Right lobe of liver (tissue), 4 donors: ENCODE data around the gene SAMMSON.

Experiments used
- POLR2A ChIP-seq: fragments of 450-650 bp; IDR thresholded peaks from one replicate; pipeline ENCODE4 v1.6.1; 2017; ENCODE audit warnings: antibody characterized with exemption, mild to moderate bottlenecking
- TF ChIP-seq, protein P1 (sequence below), 4 donors: fragments of 200-600 bp in 3 of 4; fragments of 450-650 bp in 1 of 4; IDR thresholded peaks; one replicate each; pipeline versions ENCODE4 v1.5.1 to v1.8.0; 2016 to 2022; ENCODE audit warnings: antibody characterized with exemption in 4 of 4, mild to moderate bottlenecking in 2 of 4
- donor health status: DM: no; HTN: no; CAD: no.
- donor health status: DM: no; HTN: no; CAD: no.
- donor health status: DM: no; HTN: yes; CAD: no.

DNA sequence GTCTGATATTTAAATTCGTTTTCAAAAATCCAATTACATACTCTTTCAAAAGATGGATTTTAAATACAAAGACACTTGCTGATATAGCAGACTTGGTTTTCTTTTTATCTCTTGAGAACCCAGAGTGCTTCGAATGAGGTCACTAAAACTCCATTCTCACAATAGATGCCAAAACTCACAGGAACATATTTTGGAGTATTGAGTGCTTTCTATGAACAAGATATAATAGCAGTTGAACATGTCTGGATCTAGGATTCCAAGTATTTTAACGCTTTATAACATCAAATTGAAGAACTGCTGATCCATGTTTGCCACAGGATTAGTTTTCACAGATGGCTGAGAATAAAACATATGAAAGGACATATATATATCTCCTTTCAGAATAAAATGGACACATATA, 113.2 kb downstream of the SAMMSON start:
- TF ChIP-seq, protein P1, sequence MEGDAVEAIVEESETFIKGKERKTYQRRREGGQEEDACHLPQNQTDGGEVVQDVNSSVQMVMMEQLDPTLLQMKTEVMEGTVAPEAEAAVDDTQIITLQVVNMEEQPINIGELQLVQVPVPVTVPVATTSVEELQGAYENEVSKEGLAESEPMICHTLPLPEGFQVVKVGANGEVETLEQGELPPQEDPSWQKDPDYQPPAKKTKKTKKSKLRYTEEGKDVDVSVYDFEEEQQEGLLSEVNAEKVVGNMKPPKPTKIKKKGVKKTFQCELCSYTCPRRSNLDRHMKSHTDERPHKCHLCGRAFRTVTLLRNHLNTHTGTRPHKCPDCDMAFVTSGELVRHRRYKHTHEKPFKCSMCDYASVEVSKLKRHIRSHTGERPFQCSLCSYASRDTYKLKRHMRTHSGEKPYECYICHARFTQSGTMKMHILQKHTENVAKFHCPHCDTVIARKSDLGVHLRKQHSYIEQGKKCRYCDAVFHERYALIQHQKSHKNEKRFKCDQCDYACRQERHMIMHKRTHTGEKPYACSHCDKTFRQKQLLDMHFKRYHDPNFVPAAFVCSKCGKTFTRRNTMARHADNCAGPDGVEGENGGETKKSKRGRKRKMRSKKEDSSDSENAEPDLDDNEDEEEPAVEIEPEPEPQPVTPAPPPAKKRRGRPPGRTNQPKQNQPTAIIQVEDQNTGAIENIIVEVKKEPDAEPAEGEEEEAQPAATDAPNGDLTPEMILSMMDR (IDR thresholded peaks at IDR 0.05) = no peak
- no peak for TF ChIP-seq POLR2A
